22Rv1 (cell line): ENCODE measurements around the gene CDKN2A.

Experiments used
- CTCF ChIP-seq: fragments of 450-650 bp; IDR thresholded peaks from 2 replicates; pipeline ENCODE4 v1.5.1; 2017; ENCODE audit warnings: mild to moderate bottlenecking
- ZFX ChIP-seq: fragments of 450-650 bp; IDR thresholded peaks from 2 replicates; pipeline ENCODE4 v1.6.1; 2017; ENCODE audit warnings: antibody characterized with exemption, borderline replicate concordance

DNA sequence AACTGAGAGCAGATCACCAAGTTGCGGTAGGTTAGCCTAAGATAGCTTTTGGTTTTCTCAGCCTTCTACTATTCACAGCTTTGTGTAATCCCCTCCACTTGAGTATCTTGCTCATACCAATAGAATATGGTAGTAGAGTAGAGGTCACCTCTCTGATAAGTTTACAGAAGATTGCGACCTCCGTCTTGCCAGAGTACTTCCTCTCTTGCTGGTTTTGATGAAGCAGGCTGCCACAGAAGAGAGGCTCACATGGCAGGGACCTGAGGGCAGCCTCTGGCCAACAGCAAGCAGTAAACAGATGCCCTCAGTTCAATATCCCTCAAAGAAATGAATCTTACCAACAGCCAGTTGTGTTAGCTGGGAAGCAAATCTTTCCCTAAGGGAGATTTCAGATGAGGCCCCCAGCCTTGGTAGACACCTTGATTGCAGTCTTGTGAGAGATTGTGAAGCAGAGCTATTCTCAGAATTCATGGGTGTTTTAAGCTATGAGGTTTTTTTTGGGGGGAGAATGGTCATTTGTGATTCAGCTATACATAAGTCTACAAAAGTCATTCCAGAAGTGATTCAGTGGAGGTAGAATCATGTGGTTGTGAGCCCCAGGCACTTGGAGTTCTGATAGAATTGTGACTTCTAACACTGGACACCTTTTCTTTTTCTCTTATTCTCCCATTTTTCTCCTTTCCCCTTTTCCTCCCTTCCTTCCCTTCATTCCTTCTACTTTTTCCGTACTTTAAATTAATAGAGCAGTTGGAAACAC lies 37.6 kb upstream of the CDKN2A start:
- TF ChIP-seq CTCF (no peak), ZFX (no peak)
